GM21526 (cell line): Measurements from ENCODE around the gene ARMH4.

ENCODE experiments used
- ATAC-seq: cut with Tn5 transposase; IDR thresholded peaks from one replicate; pipeline ENCODE4 v1.9.1; 2021; ENCODE audit warnings: moderate library complexity; ENCODE audit not compliant: unreplicated experiment, low FRiP score

Gene ARMH4

GRCh38 chr14:57976701-57977100 is 175.3 kb downstream of the ARMH4 start:
- ATAC-seq, result no peak

- no peak for ATAC-seq
These were observed 177.1 kb downstream of the ARMH4 start for GRCh38 chr14:57974896-57975295.

GRCh38 chr14:57970594-57970993 is 181.4 kb downstream of the ARMH4 start:
- no peak for ATAC-seq

- peak; percentile 59 for ATAC-seq
These were observed 181.8 kb downstream of the ARMH4 start for GRCh38 chr14:57970175-57970574.

GRCh38 chr14:57963071-57963470 is 188.9 kb downstream of the ARMH4 start:
- no peak for ATAC-seq

GRCh38 chr14:57962325-57963035 is 189.5 kb downstream of the ARMH4 start:
- no peak for ATAC-seq

GRCh38 chr14:57961786-57962060 is 190.3 kb downstream of the ARMH4 start:
- no peak for ATAC-seq

- ATAC-seq, result no peak
These were observed 190.8 kb downstream of the ARMH4 start for GRCh38 chr14:57960946-57961785.

GRCh38 chr14:57957441-57957840 is 194.6 kb downstream of the ARMH4 start:
- ATAC-seq, result no peak
